HG03175 (cell line): Measurements from ENCODE around the gene CDK10.

Experiments used
- ATAC-seq: cut with Tn5 transposase; IDR thresholded peaks from one replicate; pipeline ENCODE4 v1.9.1; 2021; ENCODE audit warnings: mild to moderate bottlenecking, moderate library complexity; ENCODE audit not compliant: unreplicated experiment

The CDK10 gene

DNA sequence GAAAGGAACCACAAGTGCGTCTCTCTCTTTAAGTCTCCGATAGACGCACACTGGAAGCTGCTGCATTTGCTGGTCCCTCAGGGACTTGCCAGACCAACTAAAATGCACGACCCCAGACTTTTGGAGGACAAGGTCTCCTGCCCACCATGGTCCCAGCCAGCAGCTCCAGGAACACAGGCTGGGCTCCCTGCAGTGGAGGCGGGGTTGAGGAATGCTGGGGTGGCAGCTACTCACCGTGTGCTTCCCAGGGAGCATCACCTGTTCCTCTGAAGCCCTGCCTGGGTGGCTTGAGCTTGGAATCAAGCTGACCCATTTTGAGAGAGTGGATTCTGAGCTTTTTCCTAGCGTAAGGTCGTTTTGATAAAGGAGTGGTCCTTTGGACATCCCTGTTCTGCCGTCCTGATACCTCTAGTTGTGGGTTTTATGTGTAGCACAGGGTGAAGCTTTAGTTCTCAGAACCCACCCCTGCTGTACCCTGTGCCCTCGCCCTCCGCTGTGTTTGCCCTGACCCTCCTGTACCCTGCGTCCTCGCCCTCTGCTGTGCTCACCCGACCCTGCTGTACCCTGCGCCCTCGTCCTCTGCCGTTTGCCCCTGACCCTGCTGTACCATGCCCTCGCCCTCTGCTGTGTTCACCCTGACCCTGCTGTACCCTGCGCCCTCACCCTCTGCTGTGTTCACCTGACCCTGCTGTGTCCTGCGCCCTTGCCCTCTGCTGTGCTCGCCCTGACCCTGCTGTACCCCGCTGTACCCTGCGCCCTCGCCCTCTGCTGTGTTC is 45.8 kb downstream of the CDK10 start:
- no peak for ATAC-seq

DNA sequence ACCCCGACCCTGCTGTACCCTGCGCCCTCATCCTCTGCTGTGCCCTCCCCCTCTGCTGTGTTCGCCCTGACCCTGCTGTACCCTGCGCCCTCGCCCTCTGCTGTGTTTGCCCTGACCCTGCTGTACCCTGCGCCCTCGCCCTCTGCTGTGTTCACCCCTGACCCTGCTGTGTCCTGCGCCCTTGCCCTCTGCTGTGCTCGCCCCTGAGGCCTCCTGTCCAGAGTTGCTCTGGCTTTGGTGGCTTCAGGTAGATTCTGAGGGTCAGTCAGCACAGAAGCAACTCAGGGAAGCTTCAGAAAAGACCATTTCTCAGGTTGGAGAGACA is 46.4 kb downstream of the CDK10 start:
- no peak for ATAC-seq

DNA sequence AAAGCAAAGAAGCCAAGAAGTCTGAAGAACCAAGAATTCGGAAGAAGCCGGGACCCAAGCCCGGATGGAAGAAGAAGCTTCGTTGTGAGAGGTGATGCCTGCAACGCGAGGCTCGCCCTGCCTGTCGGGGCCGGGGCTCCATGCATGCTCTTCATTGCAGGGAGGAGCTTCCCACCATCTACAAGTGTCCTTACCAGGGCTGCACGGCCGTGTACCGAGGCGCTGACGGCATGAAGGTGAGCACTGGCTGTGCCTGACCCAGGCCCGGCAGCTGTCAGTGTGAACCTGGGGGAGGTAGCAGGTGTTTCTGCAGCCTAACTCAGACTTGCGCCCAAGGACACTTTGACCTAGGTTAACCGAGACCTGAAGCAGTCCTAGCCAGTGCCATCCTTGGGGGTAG is 46.8 kb downstream of the CDK10 start:
- ATAC-seq = no peak

DNA sequence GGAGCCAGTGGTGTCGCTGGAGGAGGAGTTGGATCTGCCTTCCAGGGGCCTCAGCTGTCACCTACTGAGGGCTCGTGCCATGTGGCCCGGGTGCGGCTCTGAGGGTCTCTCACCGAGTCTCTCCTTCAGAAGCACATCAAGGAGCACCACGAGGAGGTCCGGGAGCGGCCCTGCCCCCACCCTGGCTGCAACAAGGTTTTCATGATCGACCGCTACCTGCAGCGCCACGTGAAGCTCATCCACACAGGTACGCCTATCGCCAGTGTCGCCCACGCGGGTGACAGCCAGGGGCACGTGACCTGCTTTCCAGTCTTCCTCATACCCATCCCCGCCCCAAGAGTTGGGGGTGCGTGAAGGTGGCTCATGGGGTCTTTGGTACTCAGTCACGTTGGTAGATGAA is 47.3 kb downstream of the CDK10 start:
- ATAC-seq = no peak

DNA sequence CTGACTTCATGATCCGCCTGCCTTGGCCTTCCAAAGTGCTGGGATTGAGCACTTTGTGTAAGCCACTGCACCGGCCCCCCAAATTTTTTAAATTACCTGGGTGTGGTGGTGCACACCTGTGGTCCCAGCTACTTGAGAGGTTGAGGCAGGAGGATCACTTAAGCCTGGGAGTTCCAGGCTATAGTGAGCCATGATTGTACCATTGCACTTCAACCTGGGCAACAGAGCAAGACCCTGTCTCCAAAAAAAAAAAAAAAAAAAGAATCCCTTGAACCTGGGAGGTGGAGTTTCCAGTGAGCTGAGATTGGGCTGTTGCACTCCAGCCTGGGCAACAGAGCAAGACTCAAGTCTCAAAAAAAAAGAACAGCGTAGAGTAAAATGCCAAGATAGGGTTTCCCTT is 50.1 kb downstream of the CDK10 start:
- no peak for ATAC-seq

DNA sequence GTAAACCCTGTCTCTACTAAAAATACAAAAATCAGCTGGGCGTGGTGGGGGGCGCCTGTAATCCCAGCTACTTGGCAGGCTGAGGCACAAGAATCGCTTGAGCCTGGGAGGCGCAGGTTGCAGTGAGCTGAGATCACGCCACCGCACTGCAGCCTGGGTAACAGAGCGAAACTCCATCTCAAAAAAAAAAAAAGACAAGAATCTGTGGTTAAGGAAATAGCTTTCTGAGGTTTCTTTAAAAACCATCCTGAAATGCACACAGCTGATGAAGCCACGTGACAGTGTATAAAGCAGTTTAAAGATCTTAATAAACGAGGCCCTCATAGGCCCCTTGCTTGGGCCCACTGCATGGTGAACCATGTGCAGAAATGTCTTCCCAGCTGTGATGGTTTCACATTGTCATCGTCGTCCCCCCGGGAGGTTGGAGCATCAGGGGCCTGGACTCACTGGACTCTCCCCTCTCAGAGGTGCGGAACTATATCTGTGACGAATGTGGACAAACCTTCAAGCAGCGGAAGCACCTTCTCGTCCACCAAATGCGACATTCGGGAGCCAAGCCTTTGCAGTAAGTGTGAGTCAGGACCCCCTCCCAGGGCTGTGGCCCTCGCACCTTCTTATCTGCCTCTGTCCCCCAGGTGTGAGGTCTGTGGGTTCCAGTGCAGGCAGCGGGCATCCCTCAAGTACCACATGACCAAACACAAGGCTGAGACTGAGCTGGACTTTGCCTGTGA is 51.0 kb downstream of the CDK10 start:
- ATAC-seq = no peak

DNA sequence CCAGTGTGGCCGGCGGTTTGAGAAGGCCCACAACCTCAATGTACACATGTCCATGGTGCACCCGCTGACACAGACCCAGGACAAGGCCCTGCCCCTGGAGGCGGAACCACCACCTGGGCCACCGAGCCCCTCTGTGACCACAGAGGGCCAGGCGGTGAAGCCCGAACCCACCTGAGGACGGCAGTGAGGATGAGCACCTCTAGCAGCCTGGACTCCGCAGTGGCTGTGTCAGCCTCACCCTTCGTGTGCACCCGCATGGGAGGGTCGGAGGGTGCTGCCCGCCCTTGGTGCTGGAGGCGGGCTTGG is 51.5 kb downstream of the CDK10 start:
- ATAC-seq = no peak

DNA sequence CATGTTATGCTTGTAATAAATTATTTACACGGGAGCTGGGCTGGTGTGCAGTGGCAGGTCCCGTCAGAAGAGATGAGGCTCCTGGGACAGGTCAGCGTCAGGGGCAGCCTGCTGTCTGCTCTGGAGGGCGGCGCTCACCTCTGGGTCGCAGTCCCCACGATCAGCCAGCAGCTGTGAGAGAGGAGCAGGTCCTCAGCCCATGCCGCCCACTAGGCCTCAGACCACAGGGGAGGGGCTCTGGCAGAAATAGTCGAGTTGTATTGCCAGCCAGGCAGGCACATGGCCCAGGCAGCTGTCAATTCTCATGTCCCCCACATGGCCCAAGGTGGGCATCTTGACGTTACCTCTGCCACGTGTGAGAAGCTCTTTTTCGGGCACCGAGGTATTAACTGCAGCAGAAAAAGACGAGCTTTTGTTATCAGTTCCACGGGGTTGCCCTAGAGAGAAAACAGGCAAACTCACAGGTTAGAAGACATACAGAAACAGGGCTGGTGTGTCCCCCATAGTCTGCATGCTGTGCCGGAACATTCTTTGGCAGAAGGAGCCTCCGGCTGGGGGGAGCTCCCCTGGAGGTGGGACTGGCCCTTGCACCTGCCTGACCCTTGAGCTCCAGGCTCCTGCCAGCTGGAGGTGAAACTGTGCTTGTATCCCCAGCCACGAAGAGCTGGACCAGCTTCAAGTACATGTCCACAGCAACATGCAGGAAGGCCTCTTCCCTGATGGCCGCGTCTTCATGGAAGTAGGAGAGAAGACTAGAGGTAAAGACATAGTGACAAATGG is 52.2 kb downstream of the CDK10 start:
- ATAC-seq = no peak

DNA sequence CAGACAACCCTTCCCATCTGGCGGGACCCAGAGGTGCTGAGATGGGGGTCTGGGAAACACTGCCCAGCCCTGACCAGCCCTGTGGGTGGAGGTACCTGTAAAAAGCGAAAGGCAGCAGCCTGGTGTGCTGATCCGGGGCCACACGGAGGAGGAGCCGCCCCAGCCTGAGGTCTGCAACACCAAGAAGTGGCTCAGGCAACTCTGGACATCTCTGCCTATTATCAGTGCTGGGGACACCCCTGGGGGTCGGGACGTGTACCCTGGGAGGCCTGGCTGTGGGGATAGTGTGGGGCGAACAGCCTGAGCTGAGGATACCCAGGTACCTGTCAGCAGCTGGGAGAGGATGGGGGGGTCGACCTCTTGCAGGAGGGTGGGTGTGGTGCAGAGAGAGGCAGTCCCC is 52.9 kb downstream of the CDK10 start:
- no peak for ATAC-seq

DNA sequence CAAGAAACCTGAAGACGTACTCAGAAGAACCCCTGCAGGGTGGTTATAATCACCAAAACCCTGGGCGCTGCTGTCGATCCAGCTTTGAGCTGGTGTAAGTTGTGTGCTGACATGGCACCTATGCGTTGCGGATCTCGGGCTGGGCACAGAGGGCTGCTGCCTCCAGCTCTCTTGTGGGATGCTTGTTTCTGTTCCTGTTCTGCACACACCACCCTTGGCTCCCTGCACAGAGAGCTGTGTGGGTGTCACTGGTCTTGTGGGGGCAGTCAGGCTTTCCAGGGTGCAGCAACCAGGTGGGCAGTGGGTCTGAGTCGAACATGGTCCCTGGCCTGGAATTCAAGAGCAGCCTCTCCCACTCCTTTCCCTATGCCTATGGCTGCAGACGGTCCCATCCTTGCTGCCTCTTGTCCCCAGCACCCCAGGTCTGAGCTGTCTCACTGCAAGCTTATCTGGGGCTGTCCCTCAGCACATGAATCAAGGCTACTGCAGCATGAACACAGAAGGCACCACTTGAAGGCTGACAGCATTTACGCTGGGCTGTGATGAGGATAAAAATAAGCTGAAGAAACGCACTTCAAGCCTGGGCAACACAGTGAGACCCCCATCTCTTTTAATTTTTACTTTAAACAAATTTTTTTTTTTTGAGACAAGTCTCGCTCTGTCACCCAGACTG is 55.0 kb downstream of the CDK10 start:
- no peak for ATAC-seq

DNA sequence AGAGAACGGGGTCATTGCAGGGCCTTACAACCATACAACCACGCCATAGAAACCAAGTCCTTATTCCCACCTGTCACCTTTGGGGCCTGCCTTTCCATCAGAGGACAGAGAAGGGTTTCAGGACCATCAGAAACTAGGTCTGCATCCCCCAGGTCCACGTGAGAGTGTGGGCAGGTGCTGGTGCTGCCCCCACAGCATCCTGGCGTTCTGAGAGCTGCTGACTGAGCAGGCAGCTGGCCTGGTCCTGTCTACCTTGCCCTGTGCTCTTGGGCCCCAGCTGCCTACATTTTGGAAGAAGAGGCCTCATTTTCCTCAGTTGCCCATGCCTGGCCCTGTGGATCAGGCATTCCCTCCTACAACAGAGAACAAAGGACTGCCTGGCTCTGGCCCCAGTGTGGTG is 56.5 kb downstream of the CDK10 start:
- ATAC-seq = no peak

DNA sequence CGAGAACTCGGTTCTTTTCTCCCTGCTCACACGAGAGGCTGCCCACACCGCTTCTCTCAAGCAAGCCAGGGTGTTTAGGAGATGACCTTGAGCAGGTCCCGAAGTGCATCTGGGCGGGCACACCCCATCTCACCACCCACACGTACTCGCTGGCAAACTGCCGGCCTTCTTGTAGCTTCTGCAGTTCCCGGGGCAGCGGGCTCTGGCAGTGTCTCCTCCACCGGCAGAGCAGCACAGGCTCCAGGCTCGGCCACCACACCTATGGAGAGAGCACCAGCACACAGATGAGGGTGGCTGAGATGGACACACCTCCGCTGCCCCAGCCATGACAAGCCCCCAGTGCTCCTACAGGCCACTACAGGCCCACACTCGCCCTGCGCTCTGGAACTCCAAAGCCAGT is 58.3 kb downstream of the CDK10 start:
- ATAC-seq = no peak
